MCF 10A (cell line): ENCODE results near the gene GPR119. TPM values are rescaled to one million over a fixed set of nuclear protein-coding genes. Genes with fewer than 3 reads are reported as not detected.

Experiments
- BruUV-seq: library from RNA; stranded (reverse); fragments of 400-500 nt; replicated peaks from 2 replicates; lab custom pipeline; 2021; lab: Mats Ljungman, UMichigan
- CTCF ChIA-PET: fragments of 300-600 bp; sonication (Branson Sonifier 250); formaldehyde crosslinking; extraction: SDS; loops from one replicate; lab custom pipeline; 2021; ENCODE audit warnings: antibody characterized with exemption, inconsistent platforms; lab: Yijun Ruan, JAX
- POLR2A ChIA-PET: fragments of 300-600, 350-650 bp; sonication (Branson Sonifier 250); formaldehyde crosslinking; extraction: SDS; loops from one replicate; lab custom pipeline; 2020; ENCODE audit warnings: antibody characterized with exemption, inconsistent platforms; lab: Yijun Ruan, JAX
- DNase-seq: peaks from one replicate; pipeline ENCODE4 v3.0.0-alpha.2; 2018; ENCODE audit not compliant: unreplicated experiment
- H3K27ac Mint-ChIP-seq: one replicate; pipeline ENCODE4 v1.8.0; 2022; ENCODE audit warnings: mild to moderate bottlenecking, low read depth, mixed read lengths; ENCODE audit not compliant: unreplicated experiment
- H3K27me3 Mint-ChIP-seq: one replicate; pipeline ENCODE4 v1.8.0; 2022; ENCODE audit warnings: mixed read lengths; ENCODE audit not compliant: insufficient read depth, unreplicated experiment
- H3K36me3 Mint-ChIP-seq: one replicate; pipeline ENCODE4 v1.8.0; 2022; ENCODE audit warnings: mild to moderate bottlenecking, moderate library complexity, mixed read lengths; ENCODE audit not compliant: insufficient read depth, unreplicated experiment
- H3K4me1 Mint-ChIP-seq: one replicate; pipeline ENCODE4 v1.8.0; 2022; ENCODE audit warnings: mixed read lengths; ENCODE audit not compliant: insufficient read depth, unreplicated experiment
- H3K4me3 Mint-ChIP-seq: one replicate; pipeline ENCODE4 v1.8.0; 2022; ENCODE audit warnings: mild to moderate bottlenecking, moderate library complexity, mixed read lengths; ENCODE audit not compliant: unreplicated experiment
- H3K9me3 Mint-ChIP-seq: one replicate; pipeline ENCODE4 v1.8.0; 2022; ENCODE audit warnings: mixed read lengths; ENCODE audit not compliant: unreplicated experiment
- intact Hi-C: fragments of 100-400 bp; cut with micrococcal nuclease; formaldehyde crosslinking; loops from 2 replicates; pipeline ENCODE4 v1.14.1; 2022
- total RNA-seq: library from RNA; stranded (reverse); gene quantifications from 2 replicates; pipeline ENCODE4 v1.2.3, GENCODE V29; 2022
- TF ChIP-seq, protein P1 (sequence below): fragments of 200-600 bp; IDR thresholded peaks from one replicate; pipeline ENCODE4 v1.8.0; 2022; ENCODE audit warnings: antibody characterized with exemption, mild to moderate bottlenecking; ENCODE audit not compliant: unreplicated experiment

GPR119 gene
- total RNA-seq, 1 experiment from 2014 or later, result not detected

DNA sequence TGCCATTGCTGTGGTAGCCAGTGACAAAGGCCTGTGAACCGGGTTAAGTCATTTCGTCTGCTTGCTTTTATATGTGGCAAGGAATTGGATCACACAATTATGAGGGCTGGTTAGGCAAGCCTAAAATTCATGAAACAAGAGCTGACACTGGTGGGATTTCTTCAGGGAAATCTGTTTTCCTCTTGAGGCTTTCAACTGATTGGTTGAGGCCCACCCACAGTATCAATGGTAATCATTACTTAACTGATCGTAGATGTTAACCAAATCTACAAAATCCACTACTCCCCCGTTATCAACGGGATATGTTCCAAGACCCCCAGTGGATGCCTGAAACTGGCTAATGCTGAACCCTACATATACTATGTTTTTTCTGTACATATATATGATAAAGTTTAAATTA is 29.3 kb upstream of the GPR119 start:
- Mint-ChIP-seq H3K36me3 (peaks cover 18% of the 10 kb centered on the region), H3K27me3 (peaks cover 58% of the 10 kb centered on the region), H3K27ac (no peak overlapping the region), H3K9me3 (no peaks in the 10 kb centered on the region), H3K4me1 (no peaks in the 10 kb centered on the region), H3K4me3 (no peak overlapping the region)
- ChIA-PET POLR2A (no interaction called here), CTCF (no interaction called here)
- no peak for DNase-seq
- no TSS peak for BruUV-seq
- intact Hi-C loops, result no loop called here
- TF ChIP-seq, protein P1, sequence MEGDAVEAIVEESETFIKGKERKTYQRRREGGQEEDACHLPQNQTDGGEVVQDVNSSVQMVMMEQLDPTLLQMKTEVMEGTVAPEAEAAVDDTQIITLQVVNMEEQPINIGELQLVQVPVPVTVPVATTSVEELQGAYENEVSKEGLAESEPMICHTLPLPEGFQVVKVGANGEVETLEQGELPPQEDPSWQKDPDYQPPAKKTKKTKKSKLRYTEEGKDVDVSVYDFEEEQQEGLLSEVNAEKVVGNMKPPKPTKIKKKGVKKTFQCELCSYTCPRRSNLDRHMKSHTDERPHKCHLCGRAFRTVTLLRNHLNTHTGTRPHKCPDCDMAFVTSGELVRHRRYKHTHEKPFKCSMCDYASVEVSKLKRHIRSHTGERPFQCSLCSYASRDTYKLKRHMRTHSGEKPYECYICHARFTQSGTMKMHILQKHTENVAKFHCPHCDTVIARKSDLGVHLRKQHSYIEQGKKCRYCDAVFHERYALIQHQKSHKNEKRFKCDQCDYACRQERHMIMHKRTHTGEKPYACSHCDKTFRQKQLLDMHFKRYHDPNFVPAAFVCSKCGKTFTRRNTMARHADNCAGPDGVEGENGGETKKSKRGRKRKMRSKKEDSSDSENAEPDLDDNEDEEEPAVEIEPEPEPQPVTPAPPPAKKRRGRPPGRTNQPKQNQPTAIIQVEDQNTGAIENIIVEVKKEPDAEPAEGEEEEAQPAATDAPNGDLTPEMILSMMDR, result no peak

DNA sequence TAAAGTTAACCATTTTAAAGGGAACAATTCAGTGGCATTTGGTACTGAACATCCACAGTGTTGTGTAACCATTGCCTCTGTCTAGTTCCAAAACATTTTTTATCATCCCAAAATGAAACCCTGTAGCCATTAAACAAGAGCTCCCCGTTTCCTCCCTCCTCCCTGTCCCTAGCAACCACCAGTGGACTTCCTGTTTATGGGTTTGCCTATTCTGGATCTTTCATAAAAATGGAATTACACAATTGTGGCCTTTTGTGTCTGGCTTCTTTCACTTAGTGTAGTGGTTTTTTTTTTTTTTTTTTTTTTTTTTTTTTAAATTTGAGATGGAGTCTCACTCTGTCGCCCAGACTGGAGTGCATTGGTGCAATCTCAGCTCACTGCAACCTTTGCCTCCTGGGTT is 27.9 kb upstream of the GPR119 start:
- H3K36me3 Mint-ChIP-seq, result peaks cover 28% of the 10 kb centered on the region
- H3K4me3 Mint-ChIP-seq, result no peak overlapping the region
- no peak overlapping the region for H3K27ac Mint-ChIP-seq
- POLR2A ChIA-PET, result no interaction called here
- intact Hi-C loops, result no loop called here
- CTCF ChIA-PET, result interaction anchor here (1.2 kb wide), 1 partner anchor 21 kb away, joined by 3 read pairs; no protein-coding TSS in a partner anchor
- no peaks in the 10 kb centered on the region for H3K4me1 Mint-ChIP-seq
- TF ChIP-seq, protein P1, result no peak
- no peaks in the 10 kb centered on the region for H3K9me3 Mint-ChIP-seq
- BruUV-seq, result no TSS peak
- DNase-seq, result no peak
- H3K27me3 Mint-ChIP-seq, result peaks cover 44% of the 10 kb centered on the region

DNA sequence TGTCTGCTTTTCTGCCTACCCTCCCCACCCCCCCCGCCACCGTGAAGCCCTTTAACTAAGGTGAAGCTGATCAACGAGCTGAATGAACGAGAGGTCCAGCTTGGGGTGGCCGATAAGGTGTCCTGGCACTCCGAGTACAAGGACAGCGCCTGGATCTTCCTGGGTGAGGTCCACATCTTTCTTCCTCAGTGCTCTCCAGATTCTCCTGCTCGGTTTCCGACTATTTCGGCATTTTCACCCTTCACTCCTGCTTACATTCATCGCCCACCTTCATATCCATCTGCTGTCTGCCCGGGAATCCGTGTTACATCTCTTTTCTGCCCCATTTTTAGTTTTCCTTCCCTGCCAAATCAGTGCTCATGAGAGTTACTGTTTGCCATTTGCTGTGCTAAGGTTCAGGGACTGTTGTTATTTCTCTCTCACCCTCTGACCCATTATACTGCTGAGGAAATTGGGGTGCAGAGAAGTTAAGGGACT is 16.8 kb upstream of the GPR119 start:
- Mint-ChIP-seq H3K27me3 (peaks cover 30% of the 10 kb centered on the region), H3K27ac (peak overlapping the region; percentile 38), H3K4me3 (peak overlapping the region; percentile 79), H3K36me3 (peaks cover 4% of the 10 kb centered on the region), H3K4me1 (no peaks in the 10 kb centered on the region), H3K9me3 (no peaks in the 10 kb centered on the region)
- intact Hi-C loops, result no loop called here
- POLR2A ChIA-PET, result no interaction called here
- CTCF ChIA-PET, result interaction anchor here (1.2 to 3.5 kb wide), 3 partner anchors 8 to 514 kb away, joined by 3 to 20 read pairs (median 7); no protein-coding TSS in a partner anchor
- DNase-seq, result no peak
- TF ChIP-seq, protein P1, result no peak
- BruUV-seq, result TSS peak; percentile 35

DNA sequence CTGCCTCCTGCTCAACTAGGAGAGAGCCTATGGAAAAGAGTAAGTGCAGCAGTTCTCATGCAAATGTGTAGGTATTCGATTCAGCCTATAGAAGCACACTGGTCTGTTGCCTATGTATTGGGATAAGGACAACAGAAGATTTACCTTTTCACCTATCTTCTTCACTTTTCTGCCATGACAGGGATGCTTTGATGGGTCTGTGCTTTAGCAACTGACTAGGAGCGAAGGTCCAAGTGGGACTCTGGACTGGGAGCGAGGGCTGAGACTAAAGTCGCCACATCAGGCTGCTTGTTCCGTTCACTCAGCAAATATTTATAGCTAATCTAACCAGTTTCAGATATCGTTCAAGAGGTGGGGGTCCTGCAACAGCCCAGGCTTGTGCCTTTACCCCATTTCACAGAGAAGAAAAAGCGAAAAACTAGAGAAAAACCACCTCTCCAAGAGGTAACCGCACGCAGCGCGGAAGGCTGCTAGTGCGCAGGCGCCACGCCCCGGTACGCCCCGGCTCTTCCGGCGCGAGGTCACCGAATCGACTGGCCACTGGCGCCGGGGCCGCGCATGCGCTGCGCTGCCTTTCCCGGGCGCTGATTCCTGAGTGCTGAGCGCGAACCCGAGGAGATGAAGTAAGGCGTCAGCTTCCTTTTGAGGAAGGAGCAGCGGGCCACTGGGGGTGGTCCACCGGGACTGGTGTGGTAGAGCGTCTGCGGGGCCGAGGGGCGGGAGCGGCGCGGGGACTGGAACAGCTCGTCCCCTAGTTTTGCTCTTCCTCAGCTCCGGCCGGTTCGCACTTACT is 16.1 kb upstream of the GPR119 start, which contains the start of gene RBMX2:
TSS of gene RBMX2 (plus strand) at position 573 of the 793 bp plus-strand sequence. CDS start at position 619, 46 bp downstream.
- TSS peak; percentile 66 for BruUV-seq
- H3K36me3 Mint-ChIP-seq, result peaks cover 4% of the 10 kb centered on the region
- ChIA-PET CTCF (interaction anchor here (0.6 to 3.5 kb wide), 4 partner anchors 62 to 515 kb away, joined by 3 to 20 read pairs (median 4); partner anchors contain the start of gene SLC25A14), POLR2A (interaction anchor here (0.5 to 1.3 kb wide), 4 partner anchors 16 to 134 kb away, joined by 3 read pairs; partner anchors contain the start of gene GPR119)
- H3K27ac Mint-ChIP-seq, result peak within 1 kb of the TSS; percentile 38
- H3K9me3 Mint-ChIP-seq, result no peaks in the 10 kb centered on the region
- no peaks in the 10 kb centered on the region for H3K4me1 Mint-ChIP-seq
- DNase-seq, result peak; percentile 72
- intact Hi-C loops, result no loop called here
- H3K4me3 Mint-ChIP-seq, result peak within 1 kb of the TSS; percentile 79
- TF ChIP-seq, protein P1, result no peak
- peaks cover 36% of the 10 kb centered on the region for H3K27me3 Mint-ChIP-seq
